NCI-H1417 (cell line): Measurements from ENCODE around the gene GTPBP1.

Experiments used
- DNase-seq, 3 experiments: peaks; one replicate each; lab custom pipeline; 2025; lab: John Stamatoyannopoulos, UW

Gene GTPBP1

DNA sequence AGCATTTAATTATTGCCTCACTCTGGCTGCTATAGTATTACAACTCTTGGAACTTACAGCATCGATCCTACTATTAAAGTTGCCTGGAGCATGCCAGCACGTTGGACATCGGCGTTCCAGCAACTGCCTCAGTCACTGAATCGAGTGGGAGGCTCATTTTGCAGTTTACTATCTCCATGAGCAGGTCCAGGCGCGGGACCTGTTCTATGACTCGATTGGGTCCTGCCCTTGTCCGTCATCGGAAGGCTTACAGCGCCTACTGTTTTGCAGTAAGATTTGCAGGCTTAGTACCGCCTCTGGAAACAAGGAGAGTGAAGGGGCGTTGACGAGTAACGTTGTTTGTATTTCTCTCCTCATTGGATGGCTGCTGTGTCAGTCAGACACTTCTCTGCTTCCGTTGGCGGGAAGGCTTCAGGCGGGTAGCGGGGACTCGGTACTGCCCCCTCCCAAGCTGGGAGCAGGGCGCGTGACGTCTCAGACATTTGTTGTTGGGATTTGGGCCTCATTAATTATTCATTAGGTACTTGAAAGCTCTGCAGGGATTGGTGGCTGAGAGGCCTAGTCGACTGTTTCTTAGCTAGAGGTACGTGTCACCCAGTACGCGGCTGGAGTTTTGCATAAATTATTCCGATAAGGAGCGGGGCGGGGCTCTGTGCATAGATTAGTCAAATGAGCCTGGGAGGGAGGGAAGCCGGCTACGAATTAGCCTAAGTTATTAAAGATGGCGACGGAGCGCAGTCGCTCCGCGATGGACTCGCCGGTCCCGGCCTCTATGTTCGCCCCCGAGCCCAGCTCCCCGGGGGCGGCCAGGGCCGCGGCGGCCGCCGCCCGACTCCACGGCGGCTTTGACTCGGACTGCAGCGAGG lies at the start of gene GTPBP1:
Gene GTPBP1, plus strand, starts transcription at position 710 of the 866 bp plus-strand sequence. Its CDS starts 12 bp downstream, at position 722.
- DNase-seq, result peak; percentile 99 to 100 (median 99)

DNA sequence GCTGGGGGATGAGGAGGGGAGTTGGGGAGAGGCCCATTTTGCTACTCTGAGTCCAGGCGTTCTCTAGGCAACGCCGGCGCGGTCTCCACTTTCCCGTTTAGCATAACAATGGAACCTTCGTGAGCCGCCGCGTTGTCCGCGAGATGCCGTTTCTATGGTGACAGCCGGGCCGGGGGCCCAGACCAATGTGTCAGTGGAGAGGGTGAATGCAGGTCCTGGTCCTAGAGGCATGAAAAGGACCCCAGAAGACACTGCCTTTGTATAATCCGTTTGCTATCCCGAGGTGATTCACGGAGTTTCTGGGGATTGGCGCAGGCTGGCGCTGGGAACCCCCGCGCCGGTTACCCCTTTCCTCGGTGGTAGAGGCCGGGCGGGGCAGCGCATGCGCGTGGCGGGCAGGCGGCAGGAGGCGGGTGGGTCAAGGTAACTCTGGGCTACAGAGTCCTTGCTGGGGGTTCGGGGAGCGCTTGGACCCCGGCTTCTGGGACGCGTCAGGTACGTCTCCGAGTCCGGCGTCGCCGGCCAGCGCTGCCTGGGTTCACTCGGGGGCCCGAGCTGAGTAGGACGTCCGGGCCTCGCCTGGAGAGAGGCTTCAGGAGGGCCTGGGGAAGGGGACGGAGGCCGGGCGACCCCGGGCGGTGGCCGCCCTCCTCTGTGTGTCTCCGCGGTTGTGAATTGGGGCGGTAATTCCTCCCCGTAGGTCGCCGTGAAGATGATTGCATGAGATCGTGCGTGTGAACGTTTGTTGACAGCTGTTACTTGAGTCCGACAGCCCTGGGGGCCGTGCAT lies 49.3 kb upstream of the GTPBP1 start, which contains the start of the genes CBY1 and FAM227A:
Gene CBY1, plus strand, starts transcription at position 383 of the 789 bp plus-strand sequence. CDS start 11,417 bp downstream, outside the sequence.
Gene FAM227A, minus strand, starts transcription at position 137 of the 789 bp plus-strand sequence. CDS start 6,224 bp downstream, outside the sequence.
- peak; percentile 86 to 95 (median 87) for DNase-seq

GRCh38 chr22:38657045-38657909 lies 48.5 kb upstream of the GTPBP1 start:
- peak in 2 of 3 experiments; percentile 24 to 44 for DNase-seq

DNA sequence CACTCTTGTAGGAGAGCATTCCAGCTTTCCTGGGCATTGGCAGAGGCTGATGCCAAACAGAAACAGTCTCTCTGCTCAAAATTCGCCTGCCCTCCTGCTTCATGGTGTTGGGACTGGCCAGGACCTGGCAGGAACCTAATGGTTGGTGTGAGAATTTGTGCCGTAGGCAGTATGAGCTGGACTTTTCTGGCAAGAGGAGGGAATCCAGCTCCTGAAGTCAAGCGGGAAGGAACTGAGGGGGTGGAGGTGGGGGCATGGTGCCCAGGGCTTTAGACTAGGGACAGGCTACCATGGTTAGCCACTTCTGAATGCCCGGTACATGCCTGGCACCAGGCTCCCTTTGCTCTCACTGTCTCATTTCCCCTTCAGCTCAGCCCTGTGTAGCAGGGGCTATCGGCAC lies 30.9 kb upstream of the GTPBP1 start:
- DNase-seq, result no peak

- DNase-seq, result no peak
Measured at GRCh38 chr22:38675833-38676232, 29.9 kb upstream of the GTPBP1 start.

GRCh38 chr22:38681582-38682335 lies 24.0 kb upstream of the GTPBP1 start, which contains the start of gene TOMM22:
TOMM22 (plus strand) TSS chr22:38681957; CDS start chr22:38681979, 22 bp downstream.
- peak; percentile 71 to 85 (median 77) for DNase-seq

- no peak for DNase-seq
Measured at GRCh38 chr22:38684895-38685294, 20.8 kb upstream of the GTPBP1 start.

DNA sequence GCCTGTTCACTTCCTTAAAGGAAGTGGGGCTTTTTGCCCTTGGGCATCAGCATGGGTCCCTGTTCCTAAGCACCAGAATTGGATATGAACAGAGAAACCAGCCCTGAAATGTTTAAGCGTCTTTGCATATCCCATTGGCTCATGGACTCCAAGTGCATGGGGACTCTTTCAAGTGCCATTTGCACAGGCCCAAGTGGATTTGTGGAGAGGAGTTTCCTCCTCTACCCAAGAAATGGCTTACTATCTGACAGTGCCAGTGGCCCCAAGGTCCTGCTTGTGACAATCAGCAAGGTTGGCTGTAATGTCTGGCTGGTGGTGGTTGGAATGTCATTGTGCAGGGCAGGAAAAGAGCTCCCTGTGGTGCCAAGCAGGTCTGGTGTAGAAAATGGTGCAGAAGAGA lies 20.0 kb upstream of the GTPBP1 start:
- DNase-seq, result no peak

GRCh38 chr22:38689651-38690050 lies 16.1 kb upstream of the GTPBP1 start:
- DNase-seq, result no peak

DNA sequence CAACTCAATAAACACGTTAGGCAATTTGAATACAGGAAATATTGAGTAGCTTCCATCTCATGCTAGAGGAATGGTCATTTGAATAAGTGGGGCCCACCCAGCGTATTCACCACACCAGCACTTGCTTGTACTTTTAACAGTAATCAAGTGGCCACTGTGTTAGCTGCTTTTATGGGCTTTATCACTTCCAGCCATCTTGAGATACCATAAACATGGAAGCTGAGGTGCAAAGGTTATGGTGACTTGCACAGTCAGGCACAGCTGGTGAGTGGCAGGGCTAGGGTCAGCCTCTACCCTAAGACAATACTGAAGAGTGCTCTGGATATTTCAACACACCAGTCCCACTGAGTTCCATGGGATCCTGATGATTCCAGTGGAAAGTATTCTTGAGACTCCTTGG lies 11.7 kb upstream of the GTPBP1 start:
- DNase-seq, result no peak

- DNase-seq, result no peak
Measured at GRCh38 chr22:38694940-38695339, 10.8 kb upstream of the GTPBP1 start.

DNA sequence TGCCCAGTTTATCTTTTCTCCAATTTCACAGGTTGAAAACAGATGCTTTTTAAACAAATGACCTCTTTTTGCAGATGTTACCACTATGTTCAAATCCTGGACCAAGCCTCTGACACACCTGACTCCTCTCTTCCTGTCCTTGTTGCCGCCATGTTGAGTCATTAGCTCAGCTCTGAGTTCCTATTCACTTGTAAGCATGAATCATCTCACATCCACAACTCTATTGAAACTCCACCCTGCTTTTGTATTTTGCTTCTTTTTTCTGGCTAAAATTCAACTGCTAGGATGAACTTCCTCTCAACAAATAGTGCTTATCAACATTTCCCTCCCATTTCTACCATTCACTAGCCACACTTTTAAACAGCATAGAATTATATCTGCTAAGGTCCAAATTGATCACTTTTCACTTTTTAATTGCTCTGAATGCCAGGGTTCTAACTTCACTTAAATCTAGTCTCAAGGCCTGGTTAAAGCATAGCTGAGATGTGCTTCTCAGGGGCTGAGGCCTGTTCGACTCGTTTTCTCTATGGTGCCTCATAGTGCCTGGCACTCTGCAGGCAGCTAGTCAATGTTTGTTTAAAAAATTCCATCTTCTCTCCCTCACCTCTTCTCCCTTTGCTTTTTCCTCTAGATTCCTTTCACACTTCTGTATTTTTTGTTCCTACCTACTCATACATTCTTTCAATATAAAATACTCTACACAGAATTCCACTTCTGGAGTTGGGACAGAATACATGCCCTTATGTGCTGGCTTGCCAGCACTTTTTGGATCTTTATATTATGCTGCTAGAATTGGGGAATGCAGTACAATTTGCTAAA lies 8.9 kb upstream of the GTPBP1 start:
- DNase-seq, result no peak

GRCh38 chr22:38697425-38698089 lies 8.2 kb upstream of the GTPBP1 start:
- no peak for DNase-seq

GRCh38 chr22:38698407-38699094 lies 7.2 kb upstream of the GTPBP1 start:
- DNase-seq, result no peak

DNA sequence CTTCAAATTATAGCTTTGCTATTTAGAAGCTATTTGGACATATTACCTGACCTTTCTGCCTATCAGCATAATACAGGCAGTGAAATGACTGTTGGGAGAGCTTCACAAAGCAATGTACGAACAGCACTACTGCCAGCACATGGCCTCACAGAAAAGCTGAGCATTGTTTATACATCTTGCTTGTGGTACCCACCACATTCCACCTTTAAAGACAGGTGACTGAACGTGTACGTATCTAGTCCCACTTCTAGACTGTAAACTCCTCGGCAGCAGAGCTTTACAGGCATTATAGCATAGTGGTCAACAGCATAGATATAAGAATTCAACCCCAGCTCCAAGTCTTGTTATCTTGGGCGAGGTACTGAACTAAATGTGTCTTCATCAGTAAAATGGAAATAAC lies 6.6 kb upstream of the GTPBP1 start:
- DNase-seq, result no peak

GRCh38 chr22:38699784-38700183 lies 6.0 kb upstream of the GTPBP1 start:
- DNase-seq, result peak in 1 of 3 experiments; percentile 42

DNA sequence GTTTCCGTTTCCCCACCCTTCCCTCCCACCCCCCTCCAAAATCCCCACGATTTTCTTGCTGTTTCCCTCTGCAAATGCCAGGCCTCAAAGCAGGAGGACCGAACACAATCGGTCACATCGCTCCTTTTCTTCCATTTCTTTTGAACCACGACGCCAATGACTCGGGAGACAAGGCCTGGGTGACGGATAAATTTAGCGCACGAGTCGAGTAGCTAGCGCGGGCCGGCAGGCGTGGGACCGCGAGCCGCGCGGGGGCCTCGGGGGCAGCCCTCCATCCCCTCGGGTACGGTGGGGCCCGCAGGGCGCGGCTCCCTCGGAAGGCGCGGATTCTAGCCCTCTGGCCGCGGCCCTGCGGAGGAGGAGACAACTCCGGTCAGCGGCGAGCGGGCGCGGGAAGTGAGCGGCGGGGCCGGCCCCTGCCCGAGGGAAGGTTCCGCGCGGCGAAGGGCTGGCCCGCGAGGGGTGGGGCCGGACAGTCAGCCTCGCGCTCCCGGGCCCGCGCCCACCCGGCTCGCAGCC lies 5.4 kb upstream of the GTPBP1 start:
- peak in 1 of 3 experiments; percentile 60 for DNase-seq
